A549 (cell line): ENCODE data around the gene PLXNC1.

ENCODE experiments used
- EP300 ChIP-seq, 2 experiments: fragments of >200 bp; sonication (Bioruptor Twin); formaldehyde crosslinking; IDR thresholded peaks; 2 replicates in 1 of 2; 3 replicates in 1 of 2; pipeline ENCODE4 v1.6.1; 2016 to 2017
- MYC ChIP-seq: IDR thresholded peaks from 2 replicates; pipeline ENCODE4 v1.6.1; 2012; ENCODE audit warnings: mild to moderate bottlenecking, inconsistent platforms, low read length, improper control_type of control experiment, borderline replicate concordance
- POLR2A ChIP-seq: IDR thresholded peaks from 2 replicates; pipeline ENCODE4 v1.6.1; 2012; ENCODE audit warnings: mild to moderate bottlenecking, low read length
- RAD21 ChIP-seq, 2 experiments: fragments of >200 bp in 1 of 2; sonication (Bioruptor Twin) in 1 of 2; formaldehyde crosslinking in 1 of 2; IDR thresholded peaks in 1 of 2; conservative IDR thresholded peaks in 1 of 2; 2 replicates in 1 of 2; 3 replicates in 1 of 2; pipeline ENCODE4 v1.6.1; 2012 to 2018; ENCODE audit warnings: inconsistent platforms in 1 of 2
- SMC3 ChIP-seq: fragments of >200 bp; sonication (Bioruptor Twin); formaldehyde crosslinking; IDR thresholded peaks from 3 replicates; pipeline ENCODE4 v1.6.1; 2018; ENCODE audit warnings: inconsistent platforms

GRCh38 chr12:94100211-94100627 lies 48.2 kb upstream of the PLXNC1 start:
- TF ChIP-seq MYC (no peak), POLR2A (no peak), EP300 (IDR thresholded peaks at IDR 0.05) (no peak), RAD21 (conservative IDR thresholded peaks at IDR 0.05 in 1 of 2, IDR thresholded peaks at IDR 0.05 in 1 of 2) (no peak; a peak in 1 of 5 replicates), SMC3 (no peak)
